ENCODE data around the gene MEGF10. TPM values are rescaled to one million over a fixed set of nuclear protein-coding genes. Genes with fewer than 3 reads are reported as not detected.

MEGF10 gene
- total and polyA plus RNA-seq, 10 of the 15 experiments (the other 5 are each of a cell fraction or from before 2014, with no cell fraction given), result 0.03 to 0.21 (median 0.05) TPM; not detected in 5

DNA sequence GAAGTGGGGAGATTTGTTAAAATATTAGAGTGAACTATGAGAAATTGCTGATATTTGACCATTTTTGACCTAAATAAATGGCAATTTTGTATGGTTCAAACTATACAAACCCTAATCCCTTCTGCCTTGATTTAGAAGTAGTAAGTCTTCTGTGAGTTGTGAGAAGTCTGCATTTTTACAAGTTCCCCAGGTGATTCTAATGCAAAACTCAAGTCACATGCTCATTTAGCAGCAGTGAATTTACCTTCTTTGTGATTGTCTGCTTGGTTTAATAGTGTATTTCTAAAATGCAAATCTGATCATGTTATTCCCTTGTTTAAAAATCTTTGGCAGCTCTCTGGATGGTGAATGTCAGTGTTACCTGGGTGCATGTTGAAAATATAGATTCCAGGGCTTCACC, 2.8 kb downstream of the MEGF10 start:
- ChIA-PET CTCF (interaction anchor here (1.2 kb wide), 1 partner anchor 19 kb away, joined by 3 read pairs; no protein-coding TSS in a partner anchor), SMC1A (ENCODE audit: uncharacterized antibody, unreplicated experiment) (no interaction called here), POLR2A (no interaction called here), RAD21 (ENCODE audit: unreplicated experiment) (no interaction called here)
- Histone ChIP-seq H3K9ac (ENCODE audit: control insufficient read depth, insufficient read depth, low read length) (no peak overlapping the region), H3K27ac (ENCODE audit: control insufficient read depth, insufficient read depth) (no peak overlapping the region), H3K36me3 (ENCODE audit: control insufficient read depth in 2 of 2, insufficient read depth in 2 of 2, low read length in 1 of 2) (no peaks in the 10 kb centered on the region), H3K4me1 (ENCODE audit: control insufficient read depth, insufficient read depth, low read length) (no peaks in the 10 kb centered on the region), H3K4me2 (ENCODE audit: control insufficient read depth, insufficient read depth) (no peak overlapping the region), H4K20me1 (ENCODE audit: control insufficient read depth, insufficient read depth) (no peaks in the 10 kb centered on the region; the same call in 1 of the 2 replicates), H3K79me2 (ENCODE audit: control insufficient read depth, insufficient read depth, low read length) (no peaks in the 10 kb centered on the region), H3K9me3 (replicated peaks; ENCODE audit: control insufficient read depth, insufficient read depth, low read length) (no peaks in the 10 kb centered on the region; the same call in 2 of the 3 replicates), H3K4me3 (no peak overlapping the region), H2AFZ (ENCODE audit: control insufficient read depth, low read depth, low read length) (no peak overlapping the region), H3K27me3 (replicated peaks in 1 of 2; ENCODE audit: control insufficient read depth in 2 of 2, insufficient read depth in 2 of 2, low read length in 1 of 2) (peaks cover 1 to 13% of the 10 kb centered on the region in 2 experiments)
- in situ Hi-C loops (cut with MboI) (no loop called here), intact Hi-C loops (cut with micrococcal nuclease; ENCODE audit: unreplicated experiment) (no loop called here)
- DNase-seq (ENCODE audit: low read depth, low spot score), result no peak
- BruUV-seq (replicated peaks), result no TSS peak
- no peak for FAIRE-seq
- no peak for ATAC-seq
- no peak for TF ChIP-seq NBN (IDR thresholded peaks at IDR 0.05)
- TF ChIP-seq, protein P1, sequence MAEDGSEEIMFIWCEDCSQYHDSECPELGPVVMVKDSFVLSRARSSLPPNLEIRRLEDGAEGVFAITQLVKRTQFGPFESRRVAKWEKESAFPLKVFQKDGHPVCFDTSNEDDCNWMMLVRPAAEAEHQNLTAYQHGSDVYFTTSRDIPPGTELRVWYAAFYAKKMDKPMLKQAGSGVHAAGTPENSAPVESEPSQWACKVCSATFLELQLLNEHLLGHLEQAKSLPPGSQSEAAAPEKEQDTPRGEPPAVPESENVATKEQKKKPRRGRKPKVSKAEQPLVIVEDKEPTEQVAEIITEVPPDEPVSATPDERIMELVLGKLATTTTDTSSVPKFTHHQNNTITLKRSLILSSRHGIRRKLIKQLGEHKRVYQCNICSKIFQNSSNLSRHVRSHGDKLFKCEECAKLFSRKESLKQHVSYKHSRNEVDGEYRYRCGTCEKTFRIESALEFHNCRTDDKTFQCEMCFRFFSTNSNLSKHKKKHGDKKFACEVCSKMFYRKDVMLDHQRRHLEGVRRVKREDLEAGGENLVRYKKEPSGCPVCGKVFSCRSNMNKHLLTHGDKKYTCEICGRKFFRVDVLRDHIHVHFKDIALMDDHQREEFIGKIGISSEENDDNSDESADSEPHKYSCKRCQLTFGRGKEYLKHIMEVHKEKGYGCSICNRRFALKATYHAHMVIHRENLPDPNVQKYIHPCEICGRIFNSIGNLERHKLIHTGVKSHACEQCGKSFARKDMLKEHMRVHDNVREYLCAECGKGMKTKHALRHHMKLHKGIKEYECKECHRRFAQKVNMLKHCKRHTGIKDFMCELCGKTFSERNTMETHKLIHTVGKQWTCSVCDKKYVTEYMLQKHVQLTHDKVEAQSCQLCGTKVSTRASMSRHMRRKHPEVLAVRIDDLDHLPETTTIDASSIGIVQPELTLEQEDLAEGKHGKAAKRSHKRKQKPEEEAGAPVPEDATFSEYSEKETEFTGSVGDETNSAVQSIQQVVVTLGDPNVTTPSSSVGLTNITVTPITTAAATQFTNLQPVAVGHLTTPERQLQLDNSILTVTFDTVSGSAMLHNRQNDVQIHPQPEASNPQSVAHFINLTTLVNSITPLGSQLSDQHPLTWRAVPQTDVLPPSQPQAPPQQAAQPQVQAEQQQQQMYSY (CRISPR knock-in tag; IDR thresholded peaks at IDR 0.05), result no peak
- no peak for TF ChIP-seq EZH2 (IDR thresholded peaks at IDR 0.05; ENCODE audit: borderline replicate concordance, control insufficient read depth, low read depth, low read length)
- TF ChIP-seq SMC3 (IDR thresholded peaks at IDR 0.05; ENCODE audit: borderline replicate concordance, low read length), result no peak
- TF ChIP-seq, protein P2, sequence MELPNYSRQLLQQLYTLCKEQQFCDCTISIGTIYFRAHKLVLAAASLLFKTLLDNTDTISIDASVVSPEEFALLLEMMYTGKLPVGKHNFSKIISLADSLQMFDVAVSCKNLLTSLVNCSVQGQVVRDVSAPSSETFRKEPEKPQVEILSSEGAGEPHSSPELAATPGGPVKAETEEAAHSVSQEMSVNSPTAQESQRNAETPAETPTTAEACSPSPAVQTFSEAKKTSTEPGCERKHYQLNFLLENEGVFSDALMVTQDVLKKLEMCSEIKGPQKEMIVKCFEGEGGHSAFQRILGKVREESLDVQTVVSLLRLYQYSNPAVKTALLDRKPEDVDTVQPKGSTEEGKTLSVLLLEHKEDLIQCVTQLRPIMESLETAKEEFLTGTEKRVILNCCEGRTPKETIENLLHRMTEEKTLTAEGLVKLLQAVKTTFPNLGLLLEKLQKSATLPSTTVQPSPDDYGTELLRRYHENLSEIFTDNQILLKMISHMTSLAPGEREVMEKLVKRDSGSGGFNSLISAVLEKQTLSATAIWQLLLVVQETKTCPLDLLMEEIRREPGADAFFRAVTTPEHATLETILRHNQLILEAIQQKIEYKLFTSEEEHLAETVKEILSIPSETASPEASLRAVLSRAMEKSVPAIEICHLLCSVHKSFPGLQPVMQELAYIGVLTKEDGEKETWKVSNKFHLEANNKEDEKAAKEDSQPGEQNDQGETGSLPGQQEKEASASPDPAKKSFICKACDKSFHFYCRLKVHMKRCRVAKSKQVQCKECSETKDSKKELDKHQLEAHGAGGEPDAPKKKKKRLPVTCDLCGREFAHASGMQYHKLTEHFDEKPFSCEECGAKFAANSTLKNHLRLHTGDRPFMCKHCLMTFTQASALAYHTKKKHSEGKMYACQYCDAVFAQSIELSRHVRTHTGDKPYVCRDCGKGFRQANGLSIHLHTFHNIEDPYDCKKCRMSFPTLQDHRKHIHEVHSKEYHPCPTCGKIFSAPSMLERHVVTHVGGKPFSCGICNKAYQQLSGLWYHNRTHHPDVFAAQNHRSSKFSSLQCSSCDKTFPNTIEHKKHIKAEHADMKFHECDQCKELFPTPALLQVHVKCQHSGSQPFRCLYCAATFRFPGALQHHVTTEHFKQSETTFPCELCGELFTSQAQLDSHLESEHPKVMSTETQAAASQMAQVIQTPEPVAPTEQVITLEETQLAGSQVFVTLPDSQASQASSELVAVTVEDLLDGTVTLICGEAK (IDR thresholded peaks at IDR 0.05; ENCODE audit: borderline replicate concordance), result no peak
- TF ChIP-seq EP300 (IDR thresholded peaks at IDR 0.05; ENCODE audit: borderline replicate concordance in 1 of 2, control insufficient read depth in 1 of 2, low read depth in 2 of 2, low read length in 2 of 2), result no peak
- TF ChIP-seq MEF2B (IDR thresholded peaks at IDR 0.05; ENCODE audit: partially characterized antibody, poor library complexity, severe bottlenecking), result no peak
- TF ChIP-seq, protein P3, sequence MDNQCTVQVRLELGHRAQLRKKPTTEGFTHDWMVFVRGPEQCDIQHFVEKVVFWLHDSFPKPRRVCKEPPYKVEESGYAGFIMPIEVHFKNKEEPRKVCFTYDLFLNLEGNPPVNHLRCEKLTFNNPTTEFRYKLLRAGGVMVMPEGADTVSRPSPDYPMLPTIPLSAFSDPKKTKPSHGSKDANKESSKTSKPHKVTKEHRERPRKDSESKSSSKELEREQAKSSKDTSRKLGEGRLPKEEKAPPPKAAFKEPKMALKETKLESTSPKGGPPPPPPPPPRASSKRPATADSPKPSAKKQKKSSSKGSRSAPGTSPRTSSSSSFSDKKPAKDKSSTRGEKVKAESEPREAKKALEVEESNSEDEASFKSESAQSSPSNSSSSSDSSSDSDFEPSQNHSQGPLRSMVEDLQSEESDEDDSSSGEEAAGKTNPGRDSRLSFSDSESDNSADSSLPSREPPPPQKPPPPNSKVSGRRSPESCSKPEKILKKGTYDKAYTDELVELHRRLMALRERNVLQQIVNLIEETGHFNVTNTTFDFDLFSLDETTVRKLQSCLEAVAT (IDR thresholded peaks at IDR 0.05), result no peak
- no peak for TF ChIP-seq POLR2AphosphoS5 (IDR thresholded peaks at IDR 0.05; ENCODE audit: low read length)
- TF ChIP-seq RBBP5 (conservative IDR thresholded peaks at IDR 0.05), result no peak
- no peak for TF ChIP-seq NFXL1 (IDR thresholded peaks at IDR 0.05; ENCODE audit: borderline replicate concordance)
- no peak for TF ChIP-seq HDAC6 (IDR thresholded peaks at IDR 0.05; ENCODE audit: unreplicated experiment)
